Panc1 (cell line): ENCODE data around the gene RPL37A. TPM values are rescaled to one million over a fixed set of nuclear protein-coding genes. Genes with fewer than 3 reads are reported as not detected.

Source experiments
- ATAC-seq: fragments of 200-7000 bp; cut with Tn5 transposase; 2 replicates; pipeline ENCODE4 v1.9.1; 2020; ENCODE audit warnings: mild to moderate bottlenecking, moderate library complexity
- BruUV-seq: library from RNA; stranded (reverse); fragments of 400-500 nt; replicated peaks from 2 replicates; lab custom pipeline; 2021; lab: Mats Ljungman, UMichigan
- CTCF ChIA-PET: fragments of 300-600 bp; sonication (Branson Sonifier 250); formaldehyde crosslinking; loops from one replicate; lab custom pipeline; 2022; ENCODE audit warnings: antibody characterized with exemption; lab: Charles Lee
- POLR2A ChIA-PET: fragments of 300-600 bp; sonication (Branson Sonifier 250); formaldehyde crosslinking; loops from one replicate; lab custom pipeline; 2022; ENCODE audit warnings: antibody characterized with exemption; lab: Charles Lee
- DNase-seq: peaks from one replicate; pipeline ENCODE4 v3.0.0-alpha.2; 2010; ENCODE audit warnings: low read depth, low spot score
- H3K27ac ChIP-seq: 2 replicates; pipeline ENCODE4 v1.5.1; 2011; ENCODE audit warnings: mild to moderate bottlenecking, low read length, inconsistent platforms
- H3K27me3 ChIP-seq: fragments of 200-500 bp; sonication (Bioruptor generic); 2 replicates; pipeline ENCODE4 v1.6.0; 2014; ENCODE audit warnings: low read length, inconsistent platforms; ENCODE audit not compliant: control insufficient read depth, insufficient read depth
- H3K36me3 ChIP-seq: fragments of 200-500 bp; sonication (Bioruptor generic); 2 replicates; pipeline ENCODE4 v1.5.1; 2014; ENCODE audit warnings: inconsistent platforms, mild to moderate bottlenecking, low read length, moderate library complexity; ENCODE audit not compliant: control insufficient read depth, insufficient read depth
- H3K4me1 ChIP-seq: 2 replicates; pipeline ENCODE4 v1.5.1; 2011; ENCODE audit warnings: inconsistent platforms, mild to moderate bottlenecking, low read length, moderate library complexity; ENCODE audit not compliant: control insufficient read depth, insufficient read depth
- H3K4me3 ChIP-seq, 2 experiments: 2 replicates each; pipeline ENCODE4 v1.5.1; 2011 to 2012; ENCODE audit warnings: low read depth in 2 of 2, low read length in 2 of 2, mild to moderate bottlenecking in 2 of 2, inconsistent platforms in 1 of 2, moderate library complexity in 1 of 2
- H3K9me3 ChIP-seq: fragments of 200-500 bp; sonication (Bioruptor generic); 2 replicates; pipeline ENCODE4 v1.5.1; 2014; ENCODE audit warnings: low read depth, mild to moderate bottlenecking, inconsistent platforms, low read length, moderate library complexity; ENCODE audit not compliant: control insufficient read depth, insufficient read depth
- POLR2AphosphoS5 ChIP-seq: IDR thresholded peaks from 2 replicates; pipeline ENCODE4 v1.6.1; 2012; ENCODE audit warnings: mild to moderate bottlenecking, low read depth, low read length, moderate library complexity
- REST ChIP-seq, 2 experiments: IDR thresholded peaks; 2 replicates each; pipeline ENCODE4 v1.6.1; 2011 to 2012; ENCODE audit warnings: low read depth in 2 of 2, control low read depth in 1 of 2, low read length in 1 of 2, mild to moderate bottlenecking in 1 of 2, moderate library complexity in 1 of 2; ENCODE audit not compliant: insufficient read depth in 1 of 2
- SIN3A ChIP-seq: IDR thresholded peaks from 2 replicates; pipeline ENCODE4 v1.6.1; 2012; ENCODE audit warnings: low read depth, mild to moderate bottlenecking, low read length, moderate library complexity, borderline replicate concordance; ENCODE audit not compliant: insufficient read depth
- TCF7L2 ChIP-seq: IDR thresholded peaks from 2 replicates; pipeline ENCODE4 v1.6.1; 2011; ENCODE audit warnings: mild to moderate bottlenecking, low read depth, low read length, inconsistent platforms
- in situ Hi-C: cut with HindIII; loops from 2 replicates; pipeline ENCODE4 v1.10.0; 2016; ENCODE audit warnings: low sequenced_read_pairs, low pct_unique_long_range_greater_than_20kb
- intact Hi-C: fragments of 100-400 bp; cut with micrococcal nuclease; formaldehyde crosslinking; loops from one replicate; pipeline ENCODE4 v1.10.0; 2022; ENCODE audit not compliant: unreplicated experiment
- total RNA-seq: library from RNA; stranded (reverse); gene quantifications from one replicate; pipeline ENCODE4 v1.2.1, GENCODE V29; 2021; ENCODE audit not compliant: unreplicated experiment
- TF ChIP-seq, protein P1 (sequence below): fragments of 450-650 bp; IDR thresholded peaks from 2 replicates; pipeline ENCODE4 v1.5.1; 2017; ENCODE audit warnings: mild to moderate bottlenecking

Gene RPL37A
- total RNA-seq, 1 experiment from 2014 or later: 1,826 TPM

DNA sequence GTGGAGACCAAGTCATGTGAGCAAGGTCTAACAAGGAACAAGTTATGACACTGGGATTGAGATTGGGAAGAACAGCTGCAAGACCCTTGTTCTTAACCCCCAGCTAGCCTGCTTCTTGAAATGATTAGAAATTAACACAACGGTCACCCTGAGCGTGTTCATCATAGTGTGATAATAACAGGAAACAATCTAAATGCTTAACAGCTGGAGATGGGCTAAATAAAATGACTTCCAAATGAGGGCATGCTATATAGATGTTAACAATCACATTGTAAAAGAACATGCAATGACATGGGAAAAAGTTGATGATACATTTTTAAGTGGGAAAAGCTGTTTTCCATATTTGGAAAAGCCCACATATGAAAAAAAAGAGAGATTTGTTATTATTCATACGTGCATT lies 47.6 kb downstream of the RPL37A start:
- ChIA-PET POLR2A (no interaction called here), CTCF (no interaction called here)
- Histone ChIP-seq H3K27ac (no peak overlapping the region), H3K4me3 (no peak overlapping the region), H3K9me3 (no peaks in the 10 kb centered on the region), H3K4me1 (no peaks in the 10 kb centered on the region), H3K36me3 (no peaks in the 10 kb centered on the region), H3K27me3 (no peaks in the 10 kb centered on the region)
- intact Hi-C loops: no loop called here
- no TSS peak for BruUV-seq
- ATAC-seq: no peak
- no peak for TF ChIP-seq REST (IDR thresholded peaks at IDR 0.05; ENCODE audit: insufficient read depth in 1 of 2, low read depth in 2 of 2, low read length in 1 of 2)
- TF ChIP-seq, protein P1, sequence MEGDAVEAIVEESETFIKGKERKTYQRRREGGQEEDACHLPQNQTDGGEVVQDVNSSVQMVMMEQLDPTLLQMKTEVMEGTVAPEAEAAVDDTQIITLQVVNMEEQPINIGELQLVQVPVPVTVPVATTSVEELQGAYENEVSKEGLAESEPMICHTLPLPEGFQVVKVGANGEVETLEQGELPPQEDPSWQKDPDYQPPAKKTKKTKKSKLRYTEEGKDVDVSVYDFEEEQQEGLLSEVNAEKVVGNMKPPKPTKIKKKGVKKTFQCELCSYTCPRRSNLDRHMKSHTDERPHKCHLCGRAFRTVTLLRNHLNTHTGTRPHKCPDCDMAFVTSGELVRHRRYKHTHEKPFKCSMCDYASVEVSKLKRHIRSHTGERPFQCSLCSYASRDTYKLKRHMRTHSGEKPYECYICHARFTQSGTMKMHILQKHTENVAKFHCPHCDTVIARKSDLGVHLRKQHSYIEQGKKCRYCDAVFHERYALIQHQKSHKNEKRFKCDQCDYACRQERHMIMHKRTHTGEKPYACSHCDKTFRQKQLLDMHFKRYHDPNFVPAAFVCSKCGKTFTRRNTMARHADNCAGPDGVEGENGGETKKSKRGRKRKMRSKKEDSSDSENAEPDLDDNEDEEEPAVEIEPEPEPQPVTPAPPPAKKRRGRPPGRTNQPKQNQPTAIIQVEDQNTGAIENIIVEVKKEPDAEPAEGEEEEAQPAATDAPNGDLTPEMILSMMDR: no peak
- no peak for TF ChIP-seq TCF7L2
- no peak for TF ChIP-seq POLR2AphosphoS5
- no peak for TF ChIP-seq SIN3A
- no peak for DNase-seq
- in situ Hi-C loops: no loop called here

GRCh38 chr2:216546641-216547403 lies 48.2 kb downstream of the RPL37A start:
- ATAC-seq (no peak), DNase-seq (no peak)
- POLR2A ChIA-PET: no interaction called here
- no peaks in the 10 kb centered on the region for H3K4me1 ChIP-seq
- H3K9me3 ChIP-seq: no peaks in the 10 kb centered on the region
- CTCF ChIA-PET: no interaction called here
- H3K36me3 ChIP-seq: no peaks in the 10 kb centered on the region
- H3K27me3 ChIP-seq: no peaks in the 10 kb centered on the region
- in situ Hi-C loops: no loop called here
- TF ChIP-seq SIN3A (no peak), POLR2AphosphoS5 (no peak), REST (IDR thresholded peaks at IDR 0.05; ENCODE audit: insufficient read depth in 1 of 2, low read depth in 2 of 2, low read length in 1 of 2) (no peak), TCF7L2 (no peak)
- TF ChIP-seq, protein P1: no peak
- BruUV-seq: no TSS peak
- intact Hi-C loops: no loop called here
- H3K27ac ChIP-seq: no peak overlapping the region
- H3K4me3 ChIP-seq: no peak overlapping the region
